Activated naive CD4-positive, alpha-beta T cell treated with anti-CD3 and anti-CD28 coated beads, Interleukin-2, amount 50 U/mL, for 24 hours (primary cell): ENCODE results near the gene RTL5.

Experiments used
- H3K27ac Mint-ChIP-seq: one replicate; pipeline ENCODE4 v1.8.0; 2021; ENCODE audit warnings: mild to moderate bottlenecking, mixed read lengths
- H3K27me3 Mint-ChIP-seq: one replicate; pipeline ENCODE4 v1.8.0; 2021; ENCODE audit warnings: mixed read lengths
- H3K36me3 Mint-ChIP-seq: one replicate; pipeline ENCODE4 v1.8.0; 2021; ENCODE audit warnings: mixed read lengths
- H3K4me1 Mint-ChIP-seq: one replicate; pipeline ENCODE4 v1.8.0; 2021; ENCODE audit warnings: mixed read lengths
- H3K4me3 Mint-ChIP-seq: one replicate; pipeline ENCODE4 v1.8.0; 2021; ENCODE audit warnings: mild to moderate bottlenecking, mixed read lengths
- H3K9me3 Mint-ChIP-seq: one replicate; pipeline ENCODE4 v1.8.0; 2021; ENCODE audit warnings: mixed read lengths

The RTL5 gene

DNA sequence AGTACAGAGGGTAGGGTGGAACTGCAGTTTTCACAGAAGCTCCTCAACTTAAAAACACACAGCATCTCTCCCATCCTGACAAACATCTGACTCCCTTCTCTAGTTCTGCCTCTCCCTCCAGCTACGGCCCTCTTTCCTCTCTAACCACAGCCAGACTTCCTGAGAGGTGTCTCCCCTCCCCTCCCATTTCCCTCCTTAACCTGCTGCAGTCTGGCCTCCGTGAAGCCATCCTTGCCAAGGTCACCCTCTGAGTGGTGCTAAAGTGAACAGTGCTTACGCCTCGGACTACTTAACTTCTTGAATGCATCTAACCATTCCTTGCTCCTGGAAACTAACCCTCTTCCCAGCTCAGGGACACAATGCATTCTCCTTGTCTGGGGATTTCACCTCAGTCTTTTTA lies 53.3 kb downstream of the RTL5 start:
- no peaks in the 10 kb centered on the region for H3K36me3 Mint-ChIP-seq
- no peaks in the 10 kb centered on the region for H3K9me3 Mint-ChIP-seq
- H3K4me3 Mint-ChIP-seq, result no peak overlapping the region
- H3K27ac Mint-ChIP-seq, result no peak overlapping the region
- H3K4me1 Mint-ChIP-seq, result peaks cover 6% of the 10 kb centered on the region
- H3K27me3 Mint-ChIP-seq, result no peaks in the 10 kb centered on the region
